HG03135 (cell line): ENCODE data around the gene COL25A1.

Experiments used
- ATAC-seq: cut with Tn5 transposase; IDR thresholded peaks from one replicate; pipeline ENCODE4 v1.9.1; 2021; ENCODE audit warnings: mild to moderate bottlenecking, moderate library complexity; ENCODE audit not compliant: unreplicated experiment

The COL25A1 gene

GRCh38 chr4:109294006-109294405, 8.5 kb downstream of the COL25A1 start:
- peak; percentile 94 for ATAC-seq

- ATAC-seq: no peak
Observed at GRCh38 chr4:109291707-109292238, 10.7 kb downstream of the COL25A1 start.

GRCh38 chr4:109290918-109291317, 11.5 kb downstream of the COL25A1 start:
- no peak for ATAC-seq

- ATAC-seq: peak; percentile 87
Observed at GRCh38 chr4:109278594-109279031, 23.8 kb downstream of the COL25A1 start.

GRCh38 chr4:109276482-109277095, 25.9 kb downstream of the COL25A1 start:
- ATAC-seq: peak; percentile 60

GRCh38 chr4:109275066-109275745, 27.3 kb downstream of the COL25A1 start:
- ATAC-seq: no peak

- ATAC-seq: no peak
Observed at GRCh38 chr4:109266891-109267290, 35.6 kb downstream of the COL25A1 start.

- ATAC-seq: no peak
Observed at GRCh38 chr4:109266236-109266635, 36.2 kb downstream of the COL25A1 start.

GRCh38 chr4:109263721-109264120, 38.7 kb downstream of the COL25A1 start:
- ATAC-seq: no peak

GRCh38 chr4:109256818-109257217, 45.6 kb downstream of the COL25A1 start:
- no peak for ATAC-seq

- ATAC-seq: no peak
Observed at GRCh38 chr4:109254845-109255244, 47.6 kb downstream of the COL25A1 start.

- ATAC-seq: no peak
Observed at GRCh38 chr4:109251396-109251795, 51.1 kb downstream of the COL25A1 start.

- ATAC-seq: no peak
Observed at GRCh38 chr4:109248322-109248900, 54.0 kb downstream of the COL25A1 start.

- no peak for ATAC-seq
Observed at GRCh38 chr4:109243871-109244270, 58.6 kb downstream of the COL25A1 start.

- no peak for ATAC-seq
Observed at GRCh38 chr4:109238746-109239145, 63.7 kb downstream of the COL25A1 start.

- no peak for ATAC-seq
Observed at GRCh38 chr4:109235683-109236082, 66.8 kb downstream of the COL25A1 start.

- ATAC-seq: no peak
Observed at GRCh38 chr4:109234596-109234995, 67.9 kb downstream of the COL25A1 start.

- ATAC-seq: no peak
Observed at GRCh38 chr4:109233570-109233969, 68.9 kb downstream of the COL25A1 start.

- no peak for ATAC-seq
Observed at GRCh38 chr4:109232681-109233080, 69.8 kb downstream of the COL25A1 start.

GRCh38 chr4:109231331-109231730, 71.1 kb downstream of the COL25A1 start:
- no peak for ATAC-seq

GRCh38 chr4:109229028-109229427, 73.4 kb downstream of the COL25A1 start:
- no peak for ATAC-seq

- ATAC-seq: no peak
Observed at GRCh38 chr4:109218288-109218687, 84.2 kb downstream of the COL25A1 start.
